IPS DF 4.7 (cell line): ENCODE measurements around the gene CLCN5.
"Not testable (repeated sequence)": the region's sequence is repeated elsewhere in the genome, so short reads cannot be mapped to it uniquely, and the experiment has no call there.

Experiments used
- DNase-seq: peaks from one replicate; pipeline ENCODE4 v3.0.0-alpha.2; 2013; ENCODE audit warnings: low spot score; ENCODE audit errors: extremely low read depth

The CLCN5 gene

GRCh38 chrX:49995107-49995731, 72.8 kb downstream of the CLCN5 start:
- DNase-seq: no peak

DNA sequence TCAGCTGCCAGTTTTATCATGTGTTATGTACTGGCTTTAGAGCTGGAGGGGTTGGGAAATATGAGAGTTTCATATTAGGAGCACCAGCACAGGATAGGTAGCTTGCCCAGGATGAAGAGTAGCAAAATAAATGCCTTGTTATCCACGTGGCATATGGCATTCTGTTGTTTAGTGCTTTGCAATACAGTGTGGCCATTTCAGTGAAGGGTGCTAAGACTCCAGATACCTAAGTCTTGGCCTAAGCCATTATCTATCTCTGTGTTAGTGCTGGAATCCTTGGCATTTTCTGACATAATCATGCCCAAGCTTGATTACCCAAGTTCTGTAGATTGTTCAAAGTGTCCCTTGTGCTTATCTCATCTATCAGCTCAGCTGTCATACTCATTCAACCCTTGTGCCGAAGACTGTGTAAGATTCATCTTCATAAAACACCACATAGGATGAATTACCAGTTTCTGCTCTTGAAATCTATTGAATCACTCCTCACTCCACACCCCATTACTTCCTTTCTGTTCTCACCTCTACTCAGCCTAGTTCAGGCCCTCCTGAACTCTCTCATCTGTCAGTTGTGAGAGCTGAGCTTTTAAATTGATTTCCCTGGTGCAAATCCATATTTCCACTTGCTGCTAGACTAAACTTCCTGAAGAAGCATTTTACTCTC, 73.5 kb downstream of the CLCN5 start:
- no peak for DNase-seq

- DNase-seq: no peak
Measured at GRCh38 chrX:49996474-49996873, 74.1 kb downstream of the CLCN5 start.

GRCh38 chrX:49999087-49999486, 76.7 kb downstream of the CLCN5 start:
- no peak for DNase-seq

- no peak for DNase-seq
Measured at GRCh38 chrX:50000937-50001542, 78.6 kb downstream of the CLCN5 start.

DNA sequence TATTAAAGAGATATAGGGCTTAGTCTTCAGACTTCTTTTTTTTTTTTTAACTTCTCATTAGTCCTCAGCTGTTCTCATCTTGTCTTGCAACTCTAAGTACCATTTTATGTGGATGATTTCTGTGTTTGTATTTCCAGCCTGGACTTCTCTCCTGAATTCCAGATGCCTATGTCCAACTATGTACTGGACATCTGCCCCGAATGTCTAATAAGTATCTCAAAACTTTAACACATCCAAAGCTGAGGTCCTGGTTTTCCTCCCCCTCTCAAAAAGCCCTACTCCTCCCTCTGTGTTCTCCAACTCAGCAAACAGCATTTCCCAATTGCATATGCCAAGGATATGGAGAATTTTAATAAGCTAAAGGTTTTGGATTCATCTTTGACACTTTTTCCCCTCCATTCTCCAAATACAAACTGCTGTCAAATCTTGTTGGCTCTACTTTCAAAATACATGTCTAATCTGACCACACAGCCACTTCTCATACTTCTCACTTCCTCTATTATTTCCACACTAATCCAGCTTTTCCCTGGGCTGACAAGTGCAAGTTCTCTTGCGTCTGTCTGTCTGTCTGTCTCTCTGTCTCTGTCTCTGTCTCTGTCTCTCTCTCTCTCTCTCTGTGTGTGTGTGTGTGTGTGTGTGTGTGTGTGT, 79.8 kb downstream of the CLCN5 start:
- no peak for DNase-seq

DNA sequence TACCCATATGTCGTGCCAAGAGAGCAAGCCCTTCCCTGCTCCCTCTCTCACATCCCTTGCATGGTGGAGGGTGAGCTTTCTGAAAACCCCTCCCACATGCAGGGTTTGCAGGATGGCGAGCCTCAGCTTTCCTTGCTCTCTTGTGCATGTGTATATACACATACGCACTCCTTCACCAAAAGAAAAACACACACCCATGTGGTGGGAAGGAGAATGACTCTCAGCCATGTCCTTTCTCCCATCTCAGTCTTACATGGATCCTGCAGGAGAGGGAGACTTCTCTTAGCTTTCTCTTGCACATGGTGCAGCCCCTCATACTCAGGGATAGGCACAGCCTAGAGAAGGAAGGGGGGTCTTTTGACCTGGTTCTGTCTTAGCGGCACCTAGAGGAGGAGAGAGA, 81.1 kb downstream of the CLCN5 start:
- DNase-seq: no peak

GRCh38 chrX:50003927-50004326, 81.5 kb downstream of the CLCN5 start:
- DNase-seq: no peak

DNA sequence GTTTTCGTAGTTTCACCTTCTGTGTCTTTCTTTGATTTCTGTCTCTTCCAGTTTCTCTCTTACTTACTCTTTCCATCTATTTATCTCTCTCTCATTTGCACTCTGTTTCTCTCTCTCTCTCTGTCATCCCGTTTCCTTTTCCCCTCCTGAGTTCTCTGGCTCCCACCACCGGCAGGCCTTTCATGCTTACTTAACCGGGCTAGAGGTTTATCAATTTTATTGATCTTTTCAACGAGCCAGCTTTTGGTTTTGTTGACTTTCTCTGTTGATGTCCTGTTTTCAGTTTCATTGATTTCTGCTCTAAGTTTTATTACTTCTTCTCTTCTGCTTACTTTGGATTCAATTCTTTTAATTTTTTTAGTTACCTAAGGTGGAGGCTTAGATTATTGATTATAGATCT, 103.2 kb downstream of the CLCN5 start:
- DNase-seq: not testable (repeated sequence)

DNA sequence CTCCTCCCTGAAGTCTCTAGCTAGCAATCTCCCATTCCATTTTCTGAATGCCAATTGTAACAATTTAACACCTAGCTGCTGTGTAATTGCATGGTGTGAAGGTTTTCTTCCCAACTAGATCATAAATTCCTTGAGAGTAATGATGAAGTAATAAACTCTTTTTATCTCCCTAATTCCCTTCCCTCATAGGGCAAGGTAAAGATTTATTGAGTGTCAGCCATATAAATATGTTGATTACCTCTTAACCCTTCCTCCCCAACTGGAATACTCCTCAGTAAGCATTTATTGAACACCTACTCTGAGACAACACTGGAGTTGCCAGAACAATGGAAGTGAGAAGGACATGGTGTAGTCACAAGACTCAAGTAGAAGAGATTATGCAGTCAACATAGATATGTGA, 112.7 kb downstream of the CLCN5 start:
- no peak for DNase-seq

- DNase-seq: no peak
Measured at GRCh38 chrX:50036426-50036825, 114.0 kb downstream of the CLCN5 start.

DNA sequence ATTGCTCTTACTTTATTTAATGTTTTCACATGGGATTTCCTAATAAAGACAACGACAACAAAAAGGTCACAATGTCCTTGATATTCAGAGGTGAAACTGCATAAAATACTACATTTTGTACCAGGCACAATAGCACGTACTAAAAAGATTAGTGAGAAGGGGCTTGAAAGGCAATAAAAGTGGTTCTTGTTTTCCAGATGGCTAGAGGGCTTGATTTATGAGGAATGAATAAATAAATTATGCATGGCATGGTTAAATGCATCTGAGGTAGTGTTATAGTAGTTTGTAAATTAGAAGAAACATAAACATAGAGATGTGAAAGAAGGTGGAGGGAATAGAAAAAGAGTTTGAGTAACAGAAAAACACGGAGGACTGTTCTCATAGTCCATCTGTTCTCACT, 123.4 kb downstream of the CLCN5 start:
- DNase-seq: no peak

GRCh38 chrX:50049228-50049627, 126.8 kb downstream of the CLCN5 start:
- no peak for DNase-seq

- no peak for DNase-seq
Measured at GRCh38 chrX:50054147-50054546, 131.8 kb downstream of the CLCN5 start.

DNA sequence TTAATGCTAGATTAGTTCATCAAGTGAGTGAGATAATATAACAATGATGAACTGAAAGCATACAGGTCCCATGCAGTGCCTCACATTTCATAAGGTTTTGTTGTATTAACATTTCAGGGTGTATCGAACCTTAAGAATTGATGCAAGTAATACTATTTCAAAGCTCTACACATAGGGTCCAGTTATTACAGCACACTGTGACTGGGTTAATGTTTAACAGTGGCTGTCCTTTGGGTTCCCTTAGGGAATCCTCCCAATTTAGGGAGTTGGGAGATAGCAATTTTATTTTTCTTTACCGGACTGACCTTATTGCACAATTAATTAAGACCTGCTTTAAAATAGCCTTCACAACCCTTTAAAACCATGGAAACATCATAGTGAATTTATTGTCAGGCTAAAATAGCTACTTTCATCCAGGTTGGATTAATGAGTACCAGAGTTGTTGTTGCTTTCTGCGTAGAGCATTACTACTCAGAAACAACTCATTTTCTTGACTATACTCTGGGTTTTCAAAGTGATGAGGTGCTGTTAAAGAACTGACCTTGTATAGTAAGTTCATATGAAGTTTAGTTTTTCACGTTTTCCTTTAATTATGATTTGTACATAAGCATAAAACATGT, 144.0 kb downstream of the CLCN5 start:
- DNase-seq: no peak

GRCh38 chrX:50067435-50068284, 145.3 kb downstream of the CLCN5 start:
- peak; percentile 14 for DNase-seq

GRCh38 chrX:50068285-50068563, 145.8 kb downstream of the CLCN5 start:
- no peak for DNase-seq

DNA sequence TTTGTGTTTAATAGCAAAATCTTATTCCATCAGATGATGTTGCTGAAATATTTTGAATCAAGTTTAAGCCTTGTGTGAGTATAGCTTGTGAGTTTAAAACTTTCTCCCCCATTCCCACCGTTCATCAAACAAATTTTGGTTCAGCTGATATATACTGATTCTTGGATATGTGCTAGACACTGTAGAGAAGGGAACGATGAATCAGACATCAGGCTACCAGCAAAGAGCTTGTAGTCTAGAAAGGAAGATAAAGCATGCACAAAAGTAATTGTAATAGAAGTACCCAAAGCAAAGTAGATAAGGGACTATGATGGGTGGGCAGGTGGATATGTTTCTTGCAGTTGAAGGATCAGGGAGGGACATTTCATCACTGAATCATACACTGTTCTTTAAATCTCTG, 146.5 kb downstream of the CLCN5 start:
- DNase-seq: no peak

- DNase-seq: no peak
Measured at GRCh38 chrX:50071494-50071893, 149.1 kb downstream of the CLCN5 start.

DNA sequence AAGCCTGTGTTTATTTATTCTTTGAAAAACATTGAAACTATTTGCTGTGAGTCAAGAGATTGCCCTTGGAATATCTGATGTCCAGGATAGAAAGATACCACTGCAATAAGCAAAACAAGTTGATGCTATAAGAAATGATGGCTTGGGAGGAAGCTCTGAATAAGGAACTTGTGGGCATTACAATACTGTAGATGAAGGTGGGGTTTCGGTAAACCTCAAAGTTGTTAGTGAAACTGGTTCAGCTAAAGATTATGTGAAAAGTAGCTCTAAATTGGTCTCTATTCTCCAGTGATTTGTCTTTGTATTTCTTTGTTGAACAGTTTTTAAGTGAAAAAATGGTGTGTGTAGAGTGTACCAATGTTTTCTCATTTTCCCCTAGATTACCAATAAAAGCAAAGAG, 149.7 kb downstream of the CLCN5 start:
- no peak for DNase-seq

DNA sequence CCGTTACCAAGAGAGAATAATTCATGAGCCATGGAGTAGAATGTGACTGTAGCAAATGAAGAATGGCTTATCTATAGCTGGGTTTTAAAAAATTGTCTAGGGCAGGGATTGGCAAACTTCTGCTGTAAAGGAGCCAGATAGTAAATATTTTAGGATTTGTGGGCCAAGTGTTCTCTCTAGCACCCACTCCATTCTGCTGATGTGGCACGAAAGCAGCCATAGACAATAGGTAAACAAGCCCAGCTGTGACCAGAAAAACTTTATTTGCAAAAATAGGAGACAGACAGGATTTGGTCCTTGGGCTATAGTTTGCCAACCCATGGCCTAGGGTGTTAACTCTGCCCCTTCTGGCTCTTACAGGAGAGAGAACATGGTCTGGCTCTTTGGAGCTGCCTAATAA, 151.2 kb downstream of the CLCN5 start:
- DNase-seq: no peak
